Activated T-cell treated with anti-CD3 and anti-CD28 coated beads for 1 hour (primary cell): ENCODE results near the gene HABP2.

Experiments used
- DNase-seq: peaks from one replicate; pipeline ENCODE4 v3.0.0-alpha.2; 2020; ENCODE audit warnings: low read depth

Gene HABP2

GRCh38 chr10:113605268-113605978 lies 52.6 kb downstream of the HABP2 start:
- no peak for DNase-seq

GRCh38 chr10:113609704-113610108 lies 56.9 kb downstream of the HABP2 start:
- no peak for DNase-seq

GRCh38 chr10:113610631-113611601 lies 58.1 kb downstream of the HABP2 start:
- DNase-seq, result no peak

- DNase-seq, result no peak
Observed at GRCh38 chr10:113612154-113612553, 59.3 kb downstream of the HABP2 start.

- DNase-seq, result no peak
Observed at GRCh38 chr10:113613427-113613826, 60.6 kb downstream of the HABP2 start.

- DNase-seq, result no peak
Observed at GRCh38 chr10:113613977-113614690, 61.3 kb downstream of the HABP2 start.

GRCh38 chr10:113616244-113617074 lies 63.6 kb downstream of the HABP2 start:
- DNase-seq, result no peak

GRCh38 chr10:113617086-113617485 lies 64.2 kb downstream of the HABP2 start:
- DNase-seq, result no peak

GRCh38 chr10:113618338-113618737 lies 65.5 kb downstream of the HABP2 start:
- no peak for DNase-seq

GRCh38 chr10:113619401-113619800 lies 66.5 kb downstream of the HABP2 start:
- no peak for DNase-seq

GRCh38 chr10:113620511-113620910 lies 67.7 kb downstream of the HABP2 start:
- DNase-seq, result no peak

GRCh38 chr10:113620936-113621335 lies 68.1 kb downstream of the HABP2 start:
- no peak for DNase-seq

GRCh38 chr10:113621799-113622198 lies 68.9 kb downstream of the HABP2 start:
- DNase-seq, result no peak

GRCh38 chr10:113622831-113623230 lies 70.0 kb downstream of the HABP2 start:
- no peak for DNase-seq

- DNase-seq, result no peak
Observed at GRCh38 chr10:113625461-113626186, 72.8 kb downstream of the HABP2 start.

- no peak for DNase-seq
Observed at GRCh38 chr10:113626809-113627355, 74.0 kb downstream of the HABP2 start.

- DNase-seq, result no peak
Observed at GRCh38 chr10:113627836-113628235, 75.0 kb downstream of the HABP2 start.

- DNase-seq, result no peak
Observed at GRCh38 chr10:113628607-113629153, 75.8 kb downstream of the HABP2 start.

- DNase-seq, result no peak
Observed at GRCh38 chr10:113630929-113631533, 78.2 kb downstream of the HABP2 start.
